Measurements from ENCODE around the gene DNAJB6.

The DNAJB6 gene

DNA sequence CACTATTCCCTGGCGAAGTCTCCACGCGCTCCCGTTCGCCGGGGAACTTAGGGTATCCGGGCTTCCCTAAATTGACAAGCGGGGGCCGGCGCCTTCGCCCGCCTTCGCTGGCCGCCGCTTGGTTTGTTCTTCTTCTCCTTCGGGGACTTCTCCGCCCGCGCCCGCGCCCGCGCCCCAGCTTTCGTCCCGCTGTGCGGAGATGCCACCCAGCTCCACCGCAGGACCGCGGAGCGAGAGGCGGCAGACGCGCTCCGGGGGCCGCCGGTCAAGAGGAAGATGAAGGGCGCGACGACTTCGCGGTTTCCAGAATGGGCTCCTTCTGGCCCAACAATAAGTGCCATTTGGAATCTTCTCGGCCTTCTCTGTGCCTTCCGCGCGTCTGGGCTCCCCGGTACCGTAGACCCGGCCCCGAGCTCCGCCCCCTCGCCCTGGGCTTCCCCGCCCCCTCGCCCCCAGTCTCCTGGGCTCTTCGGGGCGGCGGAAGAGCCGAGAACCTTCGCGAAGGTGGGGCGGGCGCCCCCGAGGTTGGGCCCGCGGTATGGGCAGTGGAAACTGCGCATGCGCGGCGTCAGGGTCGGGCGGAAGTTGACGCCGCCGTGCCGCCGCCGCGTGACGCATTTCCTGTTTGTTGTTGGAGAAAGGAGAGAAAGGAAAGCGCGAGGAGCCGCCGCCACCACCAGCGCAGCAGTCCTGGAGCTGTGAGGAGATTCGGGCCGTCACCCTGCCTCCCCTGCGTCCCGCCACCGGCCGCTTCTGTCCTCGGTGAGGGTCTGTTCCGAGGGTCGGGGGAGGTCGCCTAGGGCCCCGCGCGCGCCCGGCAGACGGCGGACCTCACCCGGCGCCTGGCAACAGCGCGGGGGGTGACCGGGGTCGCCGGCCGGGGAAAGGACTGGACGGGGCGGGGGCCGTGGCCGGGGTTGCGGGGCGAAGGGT is at the start of gene DNAJB6:
DNAJB6 (plus strand) TSS at position 622 of the 933 bp plus-strand sequence. CDS start 21,569 bp downstream, outside the sequence.
- DNase-seq = peak; percentile 88

DNA sequence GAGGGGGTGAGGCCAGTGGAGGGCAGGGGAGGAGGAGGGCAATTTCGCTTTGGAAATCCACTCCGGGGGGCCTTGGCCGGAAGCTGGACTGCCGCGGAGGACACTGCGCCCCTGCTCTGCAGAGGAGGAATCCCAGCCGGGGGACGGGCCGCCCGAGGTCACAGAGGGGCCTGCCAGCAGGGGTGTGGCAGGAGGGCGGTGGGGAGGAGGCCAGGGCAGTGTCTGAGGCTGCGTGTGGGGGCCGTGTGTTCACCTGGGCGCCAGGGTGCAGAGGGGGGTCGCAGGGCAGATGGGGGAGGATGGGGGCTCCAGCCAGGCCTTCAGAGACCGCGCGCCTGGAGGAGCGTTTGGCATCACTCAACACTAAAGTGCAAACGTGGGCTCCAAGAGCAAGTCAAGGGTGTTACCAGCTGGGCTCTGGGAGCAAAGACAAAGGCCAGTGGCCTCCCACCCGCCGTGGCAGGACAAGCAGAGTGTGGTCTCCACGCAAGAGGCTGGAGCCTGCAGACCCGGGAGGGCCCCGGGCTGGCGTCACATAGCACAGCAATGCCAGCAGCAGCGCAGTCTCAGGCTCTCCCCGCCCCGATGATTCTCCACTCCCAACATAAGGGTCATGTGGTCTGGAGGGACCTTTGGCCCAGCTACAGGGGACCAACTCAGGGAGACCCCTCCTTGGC is 45.3 kb upstream of the DNAJB6 start:
- no peak for DNase-seq

- no peak for DNase-seq
Observed at GRCh38 chr7:157292258-157292657, 44.5 kb upstream of the DNAJB6 start.

DNA sequence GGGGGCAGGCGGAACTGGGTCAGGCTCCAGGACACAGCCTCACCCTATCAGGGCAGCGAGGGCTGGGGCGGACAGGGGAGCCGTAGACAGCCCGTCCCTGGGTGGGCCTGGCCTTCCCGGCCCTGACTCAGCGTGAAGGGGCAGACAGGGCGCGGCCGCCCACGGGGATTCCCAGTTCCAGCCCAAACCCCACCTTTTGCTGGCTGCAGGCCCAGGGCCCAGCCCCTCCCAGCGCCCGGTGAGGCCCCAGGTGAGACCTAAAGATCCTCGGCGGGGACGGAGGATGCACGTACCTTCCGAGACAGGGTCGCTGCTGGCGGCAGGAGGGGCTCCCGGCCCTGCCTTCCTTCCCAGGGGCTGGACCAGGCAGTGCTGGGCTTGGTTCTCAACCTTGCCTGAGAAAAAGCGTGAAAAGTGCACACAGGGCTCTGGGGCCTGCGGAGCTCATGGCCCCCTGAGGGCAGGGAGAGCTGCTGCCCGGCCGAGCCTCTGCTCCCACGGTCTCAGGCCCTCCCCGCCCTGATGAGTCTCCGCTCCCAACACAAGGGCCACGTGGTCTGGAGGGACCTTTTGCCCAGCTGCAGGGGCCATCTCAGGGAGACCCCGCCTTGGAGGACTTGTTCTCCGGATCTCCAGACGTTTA is 43.9 kb upstream of the DNAJB6 start:
- no peak for DNase-seq

GRCh38 chr7:157293413-157293788 is 43.4 kb upstream of the DNAJB6 start:
- DNase-seq = no peak

DNA sequence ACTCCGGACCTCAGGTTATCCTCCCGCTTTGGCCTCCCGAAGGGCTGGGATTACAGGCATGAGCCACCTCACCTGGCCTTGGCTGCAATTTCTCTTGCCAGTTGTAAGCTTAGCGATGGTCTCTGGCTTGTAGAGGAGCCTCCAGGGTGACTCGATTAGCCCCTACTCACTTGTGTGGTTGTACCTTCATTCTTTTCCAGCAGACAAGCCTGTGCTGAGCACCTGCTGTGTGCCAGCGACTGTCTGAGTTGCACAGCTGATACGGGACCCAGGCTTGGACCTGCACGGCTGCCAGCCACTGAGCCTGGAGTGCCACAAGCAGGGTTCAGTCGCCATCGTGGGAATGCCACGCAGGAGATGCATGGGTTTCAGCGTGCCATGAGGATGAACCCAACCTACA is 42.0 kb upstream of the DNAJB6 start:
- no peak for DNase-seq

GRCh38 chr7:157295338-157295737 is 41.5 kb upstream of the DNAJB6 start:
- DNase-seq = no peak

GRCh38 chr7:157297185-157297584 is 39.6 kb upstream of the DNAJB6 start:
- no peak for DNase-seq

DNA sequence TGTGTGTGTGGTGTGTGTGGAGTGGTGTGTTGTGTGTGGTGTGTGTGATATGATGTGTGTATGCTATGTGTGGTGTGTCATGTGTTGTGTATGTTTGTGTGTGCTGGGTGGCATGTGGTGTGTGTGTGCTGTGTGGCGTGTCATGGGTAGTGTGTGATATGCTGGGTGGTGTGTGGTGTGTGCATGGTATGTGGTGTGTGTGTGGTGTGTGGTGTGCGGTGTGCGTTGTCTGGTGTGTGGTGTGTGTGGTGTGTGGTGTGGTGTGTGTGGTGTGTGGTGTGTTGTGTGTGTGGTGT is 37.5 kb upstream of the DNAJB6 start:
- no peak for DNase-seq

DNA sequence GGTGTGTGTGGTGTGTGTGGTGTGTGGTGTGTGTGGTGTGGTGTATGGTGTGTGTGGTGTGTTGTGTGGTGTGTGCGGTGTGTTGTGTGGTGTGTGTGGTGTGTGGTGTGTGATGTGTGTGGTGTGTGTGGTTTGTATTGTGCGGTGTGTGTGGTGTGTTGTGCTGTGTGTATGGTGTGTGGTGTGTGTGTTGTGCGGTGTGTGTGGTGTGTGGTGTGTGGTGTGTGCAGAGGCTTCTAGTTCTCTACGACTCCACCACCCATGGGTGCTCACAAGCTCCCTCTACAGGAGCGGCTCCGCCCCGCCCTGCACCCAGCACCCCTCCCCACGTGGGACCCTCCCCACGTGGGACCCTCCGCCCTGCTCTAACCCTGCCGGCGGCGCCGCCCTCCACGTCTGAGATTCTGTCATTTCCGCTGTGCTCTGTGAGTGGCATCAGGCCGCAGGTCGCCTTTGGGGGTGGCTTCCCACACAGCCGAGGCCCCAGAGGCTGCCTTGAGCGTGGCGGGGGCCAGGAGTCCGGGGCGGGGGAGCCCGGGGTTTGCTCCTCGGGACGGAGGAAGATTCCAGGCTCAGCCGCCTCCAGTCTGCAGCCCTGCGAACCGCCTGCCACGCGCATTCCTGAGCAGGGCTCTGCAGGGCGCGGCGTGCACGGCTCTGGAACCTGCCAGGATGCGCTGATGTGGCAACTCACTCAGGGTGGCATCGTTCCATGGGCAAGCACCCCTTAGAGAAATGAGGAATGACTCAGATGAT is 37.0 kb upstream of the DNAJB6 start:
- no peak for DNase-seq

DNA sequence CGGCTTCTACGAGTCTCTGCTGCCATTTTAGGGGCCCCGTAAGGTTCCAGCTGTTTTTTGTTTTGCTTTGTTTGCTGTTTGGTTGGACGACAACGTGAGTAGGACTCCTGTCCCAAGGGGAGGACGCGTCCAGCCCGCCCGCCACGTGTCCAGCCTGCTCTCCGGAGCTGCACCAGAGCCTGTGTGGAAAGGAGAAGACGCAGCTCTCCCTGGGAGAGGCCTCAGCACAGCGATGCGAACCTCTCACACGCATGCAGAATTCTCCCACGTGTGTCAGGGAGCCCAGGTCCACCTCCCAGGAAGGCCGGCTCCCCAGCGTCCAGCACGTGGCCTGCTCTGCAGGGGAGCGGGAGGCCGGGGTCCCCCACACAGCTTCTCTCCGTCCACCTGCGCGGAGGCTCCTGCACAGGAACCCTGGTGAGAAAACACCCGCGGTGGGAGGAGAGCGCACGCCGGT is 36.4 kb upstream of the DNAJB6 start:
- no peak for DNase-seq

- DNase-seq = no peak
Observed at GRCh38 chr7:157301610-157302120, 35.1 kb upstream of the DNAJB6 start.

GRCh38 chr7:157306846-157307838 is 29.7 kb upstream of the DNAJB6 start:
- no peak for DNase-seq

- DNase-seq = no peak
Observed at GRCh38 chr7:157309988-157310668, 26.7 kb upstream of the DNAJB6 start.

- no peak for DNase-seq
Observed at GRCh38 chr7:157310676-157311185, 26.1 kb upstream of the DNAJB6 start.

- no peak for DNase-seq
Observed at GRCh38 chr7:157312941-157313340, 23.9 kb upstream of the DNAJB6 start.

- DNase-seq = no peak
Observed at GRCh38 chr7:157313645-157314044, 23.2 kb upstream of the DNAJB6 start.

- no peak for DNase-seq
Observed at GRCh38 chr7:157318015-157318706, 18.6 kb upstream of the DNAJB6 start.

DNA sequence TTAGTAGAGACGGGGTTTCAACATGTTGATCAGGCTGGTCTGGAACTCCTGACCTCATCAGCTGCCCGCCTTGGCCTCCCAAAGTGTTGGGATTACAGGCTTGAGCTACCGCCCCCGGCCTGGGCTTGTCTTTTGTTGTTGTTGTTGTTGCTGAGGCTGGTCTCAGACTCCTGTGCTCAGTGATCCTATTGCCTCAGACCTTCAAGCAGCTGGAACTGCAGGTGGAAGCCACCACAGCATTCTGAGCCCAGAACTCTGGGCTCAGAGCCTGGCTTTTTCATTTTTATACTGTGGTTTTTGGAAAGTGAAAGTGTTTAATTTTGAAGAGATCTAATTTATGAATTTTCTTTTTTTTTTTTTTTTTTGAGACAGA is 16.2 kb upstream of the DNAJB6 start:
- DNase-seq = no peak

DNA sequence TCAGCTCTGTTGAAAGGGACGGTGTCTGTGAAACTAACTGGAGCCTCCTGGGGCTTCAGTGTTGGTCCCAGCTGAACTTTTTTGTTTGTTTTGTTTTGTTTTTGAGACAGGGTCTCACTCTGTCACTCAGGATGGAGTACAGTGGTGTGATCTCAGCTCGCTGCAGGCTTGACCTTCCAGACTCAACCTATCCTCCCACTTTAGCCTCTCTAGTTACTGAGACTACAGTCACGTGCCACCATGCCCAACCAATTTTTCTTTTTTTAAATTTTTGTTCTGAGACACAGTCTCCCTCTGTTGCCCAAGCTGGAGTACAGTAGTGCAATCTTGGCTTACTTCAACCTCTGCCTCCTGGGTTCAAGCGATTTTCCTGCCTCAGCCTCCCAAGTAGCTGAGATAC is 13.4 kb upstream of the DNAJB6 start:
- DNase-seq = no peak

All from NCI-H748 treated with DMSO at 0.1 percent for 48 hours (cell line).